ENCODE data around the gene NUDT19.
"Not testable (repeated sequence)": the region's sequence is repeated elsewhere in the genome, so short reads cannot be mapped to it uniquely, and the experiment has no call there.

NUDT19 gene

GRCh38 chr19:32691291-32691951, at the start of gene NUDT19:
Gene NUDT19 (plus strand): TSS chr19:32691821. CDS start chr19:32691961, 140 bp downstream.
- no peak for DNase-seq (ENCODE audit: low read depth)

GRCh38 chr19:32642771-32643170, 48.9 kb upstream of the NUDT19 start:
- no peak for DNase-seq (ENCODE audit: low read depth)

GRCh38 chr19:32646556-32646955, 45.1 kb upstream of the NUDT19 start:
- no peak for DNase-seq (ENCODE audit: low read depth)

DNA sequence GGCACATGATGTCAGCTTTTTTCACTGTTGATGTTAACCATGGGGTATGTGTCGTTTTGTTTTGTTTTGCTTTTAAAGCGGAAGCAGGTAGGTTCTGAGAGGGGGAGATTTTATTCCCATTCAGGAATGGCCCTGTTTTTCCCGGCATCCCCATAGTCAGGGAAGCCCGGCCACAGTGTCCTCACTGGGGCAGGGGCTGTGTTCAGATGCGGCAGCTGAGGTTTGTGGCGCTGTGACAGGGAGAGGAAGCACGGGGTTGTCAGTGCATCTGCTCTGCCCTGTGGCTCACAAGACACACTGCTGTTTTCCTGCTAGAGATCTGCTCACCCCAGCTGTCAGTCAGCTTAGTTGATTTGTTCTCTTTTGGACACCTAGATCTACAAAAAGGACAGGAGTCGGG, 44.3 kb upstream of the NUDT19 start:
- DNase-seq (ENCODE audit: low read depth) = no peak

- DNase-seq (ENCODE audit: low read depth) = no peak
These were observed 41.9 kb upstream of the NUDT19 start for GRCh38 chr19:32649751-32650150.

GRCh38 chr19:32650671-32651070, 41.0 kb upstream of the NUDT19 start:
- DNase-seq (ENCODE audit: low read depth) = no peak

GRCh38 chr19:32651729-32652140, 39.9 kb upstream of the NUDT19 start:
- no peak for DNase-seq (ENCODE audit: low read depth)

DNA sequence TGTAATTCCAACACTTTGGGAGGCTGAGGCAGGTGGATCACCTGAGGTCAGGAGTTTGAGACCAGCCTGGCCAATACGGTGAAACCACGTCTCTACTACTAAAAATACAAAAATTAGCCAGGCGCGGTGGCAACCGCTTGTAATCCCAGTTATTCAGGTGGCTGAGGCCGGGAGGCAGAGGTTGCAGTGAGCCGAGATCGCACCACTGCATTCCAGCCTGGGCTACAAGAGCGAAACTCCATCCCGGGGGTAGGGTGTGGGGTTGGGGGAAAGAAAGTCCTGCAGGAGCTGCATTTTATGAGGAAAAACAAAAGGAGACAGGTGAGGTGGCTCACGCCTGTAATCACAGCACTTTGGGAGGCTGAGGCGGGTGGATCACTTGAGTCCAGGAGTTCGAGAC, 39.3 kb upstream of the NUDT19 start:
- DNase-seq (ENCODE audit: low read depth) = not testable (repeated sequence)

DNA sequence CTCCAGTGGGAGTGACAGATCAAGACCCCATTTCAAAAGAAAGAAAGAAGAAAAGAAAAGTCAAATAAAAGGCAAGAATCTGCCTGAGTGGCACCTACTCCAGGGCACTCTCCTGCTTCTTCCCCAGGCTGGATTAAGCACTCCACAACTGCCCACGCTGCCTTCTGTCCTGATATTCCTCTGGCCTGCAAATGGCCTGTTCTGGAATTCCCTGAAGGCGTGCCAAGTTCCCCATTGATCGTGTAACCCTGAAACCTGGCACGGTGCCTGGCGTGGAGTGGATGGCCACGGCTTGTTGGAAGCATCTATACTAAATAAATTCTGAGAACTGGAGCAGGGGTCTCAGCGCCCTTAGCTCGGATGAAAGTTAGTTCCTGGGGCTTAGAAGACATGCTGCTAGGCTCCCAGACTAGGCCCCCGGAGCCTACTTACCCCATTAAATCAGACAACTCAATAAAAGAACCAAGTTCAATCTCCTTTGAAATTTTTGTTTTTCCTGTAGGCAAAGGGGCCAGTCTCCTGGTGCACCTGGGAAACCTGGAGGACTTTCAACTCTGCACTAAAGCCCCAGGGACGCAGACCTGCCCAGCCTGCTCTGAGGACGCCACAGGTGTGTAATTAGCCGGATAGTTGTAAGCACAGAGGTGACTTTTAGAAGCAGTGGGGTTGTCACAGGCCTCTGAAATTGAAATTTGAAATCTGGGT, 38.6 kb upstream of the NUDT19 start:
- DNase-seq (ENCODE audit: low read depth) = peak; percentile 43

DNA sequence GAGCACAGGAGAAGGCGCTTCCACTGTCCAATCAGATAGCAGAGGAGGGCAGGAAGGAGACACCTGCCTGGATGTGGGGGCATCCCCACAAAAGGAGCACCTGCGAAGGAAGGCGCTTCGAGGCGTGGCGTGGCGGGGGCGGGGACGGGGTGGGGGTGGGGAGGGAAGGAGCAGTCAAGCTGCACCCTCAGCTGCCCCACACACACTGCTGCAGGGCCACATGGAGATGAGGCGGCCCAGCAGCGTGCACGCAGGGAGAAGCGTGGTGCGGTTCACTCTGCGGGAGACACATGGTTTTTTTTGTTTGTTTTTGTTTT, 38.1 kb upstream of the NUDT19 start:
- no peak for DNase-seq (ENCODE audit: low read depth)

DNA sequence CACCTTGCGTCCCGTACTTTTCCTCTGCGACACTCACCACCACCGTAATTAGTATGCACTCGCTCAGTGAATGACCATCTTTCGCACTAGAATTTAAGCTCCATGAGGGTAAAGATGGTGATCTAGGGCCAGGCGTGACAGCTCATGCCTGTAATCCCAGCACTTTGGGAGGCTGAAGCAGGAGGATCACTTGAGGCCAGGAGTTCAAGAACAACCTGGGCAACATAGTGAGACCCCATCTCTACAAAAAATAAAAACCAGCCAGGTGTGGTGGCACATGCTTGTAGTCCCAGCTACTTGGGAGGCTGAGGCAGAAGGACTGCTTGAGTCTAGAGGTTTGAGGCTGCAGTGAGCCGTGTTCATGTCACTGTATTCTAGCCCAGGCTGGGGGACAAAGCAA, 35.2 kb upstream of the NUDT19 start:
- DNase-seq (ENCODE audit: low read depth) = not testable (repeated sequence)

- no peak for DNase-seq (ENCODE audit: low read depth)
These were observed 33.5 kb upstream of the NUDT19 start for GRCh38 chr19:32658075-32658474.

- DNase-seq (ENCODE audit: low read depth) = no peak
These were observed 33.1 kb upstream of the NUDT19 start for GRCh38 chr19:32658527-32658926.

DNA sequence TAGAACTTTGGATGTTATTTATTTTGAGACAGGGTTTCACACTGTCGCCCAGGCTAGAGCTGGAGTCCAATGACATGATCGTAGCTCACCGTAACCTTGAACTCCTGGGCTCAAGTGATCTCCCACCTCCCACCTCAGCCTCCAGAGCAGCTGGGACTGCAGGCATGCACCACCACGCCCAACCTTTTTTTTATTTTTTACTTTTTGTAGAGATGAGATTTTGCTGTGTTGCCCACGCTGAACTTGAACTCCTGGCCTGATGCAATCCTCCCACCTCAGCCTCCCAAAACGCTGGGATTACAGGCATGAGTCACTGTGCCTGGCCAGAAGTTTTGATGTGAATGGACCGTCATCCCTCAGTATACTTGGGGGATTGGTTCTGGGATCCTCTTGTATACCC, 30.3 kb upstream of the NUDT19 start:
- DNase-seq (ENCODE audit: low read depth) = no peak

GRCh38 chr19:32662186-32662585, 29.4 kb upstream of the NUDT19 start:
- peak; percentile 30 for DNase-seq (ENCODE audit: low read depth)

GRCh38 chr19:32666084-32666483, 25.5 kb upstream of the NUDT19 start:
- no peak for DNase-seq (ENCODE audit: low read depth)

DNA sequence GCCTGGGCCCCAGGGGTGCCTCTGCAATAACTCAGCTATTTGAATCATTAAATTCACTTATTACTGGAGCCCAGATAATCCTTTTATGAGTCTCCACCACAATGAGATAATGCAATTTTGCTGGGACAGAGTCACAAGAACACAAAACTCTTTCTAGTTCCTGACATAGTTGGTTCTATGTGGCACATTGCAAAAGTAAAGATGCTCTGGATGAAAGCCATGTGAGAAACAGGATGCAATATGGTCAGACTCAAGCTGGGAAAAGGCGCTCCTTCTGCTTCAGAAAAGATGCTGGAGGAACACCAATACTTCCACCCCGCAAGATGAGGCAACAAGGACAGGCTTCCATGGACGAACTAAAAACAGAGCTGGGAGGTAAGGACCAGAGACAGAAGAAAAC, 22.3 kb upstream of the NUDT19 start:
- DNase-seq (ENCODE audit: low read depth) = no peak

DNA sequence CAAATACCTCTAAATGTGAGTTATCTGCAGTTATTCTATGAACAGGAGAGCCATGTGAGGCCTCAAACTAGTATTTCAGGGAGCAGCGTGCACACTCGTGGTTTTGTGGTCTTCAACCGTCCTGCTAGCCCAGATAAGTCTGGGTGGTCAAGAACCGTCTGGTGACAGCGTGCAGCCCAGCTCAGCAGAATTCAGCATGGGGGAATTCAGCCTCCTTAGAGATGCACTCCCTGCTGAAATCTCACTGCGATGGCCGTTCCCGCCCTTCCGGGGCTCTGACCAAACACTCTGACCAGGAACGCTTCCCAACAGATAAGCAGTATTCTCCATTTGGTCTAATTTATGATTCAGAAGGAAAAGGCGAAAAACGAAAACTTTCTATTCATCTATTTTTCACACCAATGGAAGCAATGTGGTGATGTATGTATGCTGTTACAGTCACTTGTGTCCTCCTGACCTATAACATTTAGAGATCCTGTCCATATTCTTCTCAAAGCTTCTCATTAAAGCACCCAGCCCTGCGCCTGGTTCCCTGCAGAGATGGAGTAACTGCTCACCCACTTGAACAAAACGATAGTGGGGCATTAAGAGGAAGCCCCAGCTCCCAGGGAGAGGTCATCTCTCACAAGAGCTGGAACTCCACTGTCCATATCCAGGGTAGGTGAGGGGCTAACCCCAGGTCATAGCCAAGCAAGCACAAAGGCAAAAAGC, 19.6 kb upstream of the NUDT19 start:
- no peak for DNase-seq (ENCODE audit: low read depth)

GRCh38 chr19:32672841-32673240, 18.8 kb upstream of the NUDT19 start:
- DNase-seq (ENCODE audit: low read depth) = no peak

DNA sequence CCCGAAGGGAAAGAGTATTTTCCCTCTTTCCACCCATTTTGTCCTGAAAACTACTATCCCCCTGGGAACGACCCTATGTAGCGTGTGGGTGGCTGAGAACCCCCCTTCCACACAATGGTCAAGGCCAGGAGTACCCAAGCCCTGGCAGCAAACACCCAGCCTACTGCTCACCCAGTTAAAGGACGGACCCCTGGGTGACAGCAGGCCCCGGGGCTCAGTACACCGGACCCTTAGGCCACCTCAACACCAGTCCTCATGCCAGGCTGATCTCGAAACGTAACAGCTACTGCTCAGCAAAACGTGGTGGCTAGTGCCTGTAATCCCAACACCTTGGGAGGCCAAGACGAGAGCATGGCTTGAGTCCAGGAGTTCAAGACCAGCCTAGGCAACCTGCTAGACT, 18.0 kb upstream of the NUDT19 start:
- no peak for DNase-seq (ENCODE audit: low read depth)

- no peak for DNase-seq (ENCODE audit: low read depth)
These were observed 17.3 kb upstream of the NUDT19 start for GRCh38 chr19:32674153-32674930.

DNA sequence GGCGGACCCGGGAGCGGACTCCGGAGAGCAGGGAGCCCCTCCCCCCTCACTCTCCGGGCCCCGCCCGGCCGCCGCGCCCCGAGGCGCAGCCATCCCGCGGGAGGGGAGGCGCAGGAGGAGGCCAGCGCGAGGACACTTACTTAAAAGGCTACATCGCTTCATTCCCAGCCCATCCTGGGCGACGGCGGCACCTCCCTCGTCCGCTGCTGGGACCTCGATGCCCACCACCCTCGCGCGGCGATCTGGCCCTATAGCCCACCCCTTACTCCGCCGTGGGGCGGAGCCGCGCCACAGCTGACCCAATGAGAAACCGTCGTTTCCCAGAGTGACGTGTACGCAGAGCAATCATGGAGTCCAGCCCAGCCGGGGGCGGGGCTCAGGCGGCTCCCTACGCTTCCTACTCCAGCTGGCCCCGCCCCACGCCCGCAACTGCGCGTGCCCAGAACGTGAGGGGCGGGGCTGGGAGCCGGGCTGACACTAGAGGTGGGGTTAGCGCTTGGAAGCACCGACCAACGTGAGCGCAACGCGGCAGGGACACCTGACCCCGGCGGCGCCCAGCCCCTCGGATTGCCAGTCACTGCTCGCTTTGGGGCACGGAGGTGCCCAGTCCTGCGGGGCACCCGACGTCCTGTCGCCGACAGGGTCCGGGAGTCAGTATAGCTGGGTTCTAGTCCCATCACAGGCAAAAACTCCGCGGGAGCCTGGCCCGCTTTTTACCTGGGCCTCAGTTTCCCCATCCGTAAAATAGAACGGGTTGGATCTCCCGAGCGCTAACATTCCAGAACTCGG, 16.5 kb upstream of the NUDT19 start, which contains the start of gene ANKRD27:
TSS of gene ANKRD27 (minus strand) at position 250 of the 789 bp plus-strand sequence. CDS start 16,165 bp downstream, outside the sequence.
- peak; percentile 89 for DNase-seq (ENCODE audit: low read depth)

All from non-pigmented ciliary epithelial cell (primary cell).